ENCODE results near the gene FMNL2.

- TF ChIP-seq POLR2AphosphoS5 (IDR thresholded peaks at IDR 0.05; ENCODE audit: low read depth, low read length) (no peak), POLR2A (IDR thresholded peaks at IDR 0.05; ENCODE audit: low read depth, low read length) (no peak), TAF1 (IDR thresholded peaks at IDR 0.05; ENCODE audit: borderline replicate concordance, low read depth, low read length) (no peak)
Measured at GRCh38 chr2:152581360-152581759, 246.4 kb downstream of the FMNL2 start.
